Colon (tissue), 2 donors: Measurements from ENCODE around the gene HNRNPU.

ENCODE experiments used
- FAIRE-seq: peaks from 2 replicates; lab custom pipeline; 2012; peaks lifted over from hg19 to GRCh38; lab: Jason Lieb, UNC
- donor health status: control.
- donor health status: control.

HNRNPU gene

GRCh38 chr1:244802556-244803239 lies 61.6 kb downstream of the HNRNPU start:
- FAIRE-seq = no peak

GRCh38 chr1:244802041-244802440 lies 62.3 kb downstream of the HNRNPU start:
- no peak for FAIRE-seq

- no peak for FAIRE-seq
Measured at GRCh38 chr1:244801246-244801645, 63.1 kb downstream of the HNRNPU start.

GRCh38 chr1:244800821-244801220 lies 63.5 kb downstream of the HNRNPU start:
- no peak for FAIRE-seq
